ENCODE data around the gene DUSP16. TPM values are rescaled to one million over a fixed set of nuclear protein-coding genes. Genes with fewer than 3 reads are reported as not detected.

Gene DUSP16
- total and polyA plus RNA-seq, 5 donors: 4.2 to 17.2 (median 12.4) TPM

DNA sequence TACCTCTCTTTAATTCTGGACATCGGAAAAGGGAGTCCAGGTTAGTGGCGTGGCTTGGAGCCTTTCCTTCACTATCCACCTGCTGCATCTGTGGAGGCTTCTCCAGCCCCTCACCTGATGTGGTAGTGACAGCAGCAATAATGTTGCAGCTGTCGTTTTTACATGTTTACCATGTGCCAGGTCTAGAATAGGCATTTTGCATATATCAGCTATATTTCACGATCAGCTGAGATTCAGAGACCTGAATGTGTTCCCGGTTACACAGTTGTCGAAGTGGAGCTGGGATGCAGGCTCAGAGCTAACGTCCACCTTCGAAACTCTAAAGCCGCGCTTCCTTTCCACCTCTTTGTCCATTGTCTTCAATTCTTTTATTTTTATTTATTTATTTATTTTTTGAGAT is 114.8 kb downstream of the DUSP16 start:
- no peak for ATAC-seq
- 98% methylated on average over 10 of the region's 10 CpGs for WGBS
- Histone ChIP-seq H3K27me3 (ENCODE audit: control insufficient read depth, insufficient read depth) (no peaks in the 10 kb centered on the region), H3K4me1 (ENCODE audit: control insufficient read depth, insufficient read depth, low read length) (peaks cover 13% of the 10 kb centered on the region), H3K27ac (ENCODE audit: low read length) (no peak overlapping the region), H3K4me3 (ENCODE audit: low read length) (no peak overlapping the region), H3K9me3 (ENCODE audit: control insufficient read depth, low read length) (no peaks in the 10 kb centered on the region)
- DNase-seq: no peak
- intact Hi-C loops (cut with DNase I): loop anchor here in 1 of 4 donors (10.0 kb wide), 1 partner anchor 53 kb away; no protein-coding TSS in a partner anchor

DNA sequence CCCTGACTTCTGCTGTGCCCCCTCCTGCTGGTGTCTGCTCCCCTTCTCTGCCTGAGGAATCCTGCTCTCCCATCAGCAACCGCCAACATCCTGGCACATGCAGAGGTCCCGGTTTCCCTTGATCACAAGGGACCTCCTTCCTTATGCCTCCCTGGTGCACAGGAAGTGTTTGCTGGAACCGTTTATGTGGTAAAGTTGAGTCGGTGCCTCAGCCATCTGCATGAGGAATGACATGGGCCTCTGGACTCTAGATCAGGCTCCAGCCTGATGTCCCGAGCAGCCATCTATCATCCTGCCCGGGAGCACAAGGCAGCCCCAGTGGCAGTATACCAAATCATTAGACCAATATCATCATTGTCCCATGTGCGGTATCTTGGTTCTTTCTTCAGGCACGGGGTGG is 115.4 kb downstream of the DUSP16 start:
- Histone ChIP-seq H3K27ac (ENCODE audit: low read length) (no peak overlapping the region), H3K27me3 (ENCODE audit: control insufficient read depth, insufficient read depth) (no peaks in the 10 kb centered on the region), H3K9me3 (ENCODE audit: control insufficient read depth, low read length) (no peaks in the 10 kb centered on the region), H3K4me1 (ENCODE audit: control insufficient read depth, insufficient read depth, low read length) (peaks cover 15% of the 10 kb centered on the region), H3K4me3 (ENCODE audit: low read length) (no peak overlapping the region)
- no peak for DNase-seq
- no peak for ATAC-seq
- intact Hi-C loops (cut with DNase I): loop anchor here in 1 of 4 donors (10.0 kb wide), 1 partner anchor 52 kb away; no protein-coding TSS in a partner anchor
- WGBS: 57% methylated on average over 8 of the region's 8 CpGs

DNA sequence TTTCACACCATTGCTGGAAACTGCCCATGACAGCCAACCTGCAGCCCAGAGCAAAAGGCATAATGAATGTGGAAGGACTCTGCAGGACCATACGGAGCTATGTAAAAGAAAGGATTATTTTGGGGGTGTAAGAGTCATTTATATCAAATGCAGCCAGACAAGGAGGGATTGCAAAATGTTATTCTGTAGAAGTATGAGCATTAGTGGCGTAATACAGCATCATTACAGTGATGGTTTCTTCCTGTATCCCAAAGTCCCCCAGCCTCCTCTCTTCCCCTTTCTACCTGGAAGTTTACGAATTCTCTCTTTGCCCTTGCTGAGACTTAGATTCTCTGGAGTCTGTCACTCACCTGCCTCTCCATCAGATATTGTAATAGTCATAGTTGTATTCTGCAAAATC is 115.9 kb downstream of the DUSP16 start:
- H3K27ac ChIP-seq (ENCODE audit: low read length): no peak overlapping the region
- no peaks in the 10 kb centered on the region for H3K27me3 ChIP-seq (ENCODE audit: control insufficient read depth, insufficient read depth)
- ATAC-seq: no peak
- intact Hi-C loops (cut with DNase I): loop anchor here in 1 of 4 donors (10.0 kb wide), 1 partner anchor 52 kb away; no protein-coding TSS in a partner anchor
- WGBS: 93% methylated on average over 3 of the region's 3 CpGs
- no peak for DNase-seq
- peaks cover 18% of the 10 kb centered on the region for H3K4me1 ChIP-seq (ENCODE audit: control insufficient read depth, insufficient read depth, low read length)
- H3K9me3 ChIP-seq (ENCODE audit: control insufficient read depth, low read length): no peaks in the 10 kb centered on the region
- no peak overlapping the region for H3K4me3 ChIP-seq (ENCODE audit: low read length)

DNA sequence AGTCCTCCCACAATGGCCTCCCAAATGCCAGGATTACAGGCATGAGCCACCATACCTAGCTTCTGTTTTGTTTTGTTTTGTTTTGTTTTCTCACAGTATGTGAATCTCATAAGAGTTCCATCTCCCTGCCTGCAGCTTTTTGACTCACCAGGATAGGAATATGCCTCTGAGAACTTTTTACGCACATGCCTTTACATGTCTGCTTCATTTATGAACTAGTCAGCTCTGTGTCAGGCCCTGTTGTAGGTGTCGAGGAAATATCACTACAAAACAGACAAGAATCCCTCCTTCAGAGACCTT is 116.8 kb downstream of the DUSP16 start:
- intact Hi-C loops (cut with DNase I): loop anchor here in 1 of 4 donors (10.0 kb wide), 1 partner anchor 51 kb away; no protein-coding TSS in a partner anchor
- no peak for ATAC-seq
- 97% methylated on average over 2 of the region's 2 CpGs for WGBS
- no peaks in the 10 kb centered on the region for H3K27me3 ChIP-seq (ENCODE audit: control insufficient read depth, insufficient read depth)
- no peak overlapping the region for H3K4me3 ChIP-seq (ENCODE audit: low read length)
- no peak overlapping the region for H3K27ac ChIP-seq (ENCODE audit: low read length)
- no peak for DNase-seq
- no peaks in the 10 kb centered on the region for H3K9me3 ChIP-seq (ENCODE audit: control insufficient read depth, low read length)
- H3K4me1 ChIP-seq (ENCODE audit: control insufficient read depth, insufficient read depth, low read length): peaks cover 21% of the 10 kb centered on the region

DNA sequence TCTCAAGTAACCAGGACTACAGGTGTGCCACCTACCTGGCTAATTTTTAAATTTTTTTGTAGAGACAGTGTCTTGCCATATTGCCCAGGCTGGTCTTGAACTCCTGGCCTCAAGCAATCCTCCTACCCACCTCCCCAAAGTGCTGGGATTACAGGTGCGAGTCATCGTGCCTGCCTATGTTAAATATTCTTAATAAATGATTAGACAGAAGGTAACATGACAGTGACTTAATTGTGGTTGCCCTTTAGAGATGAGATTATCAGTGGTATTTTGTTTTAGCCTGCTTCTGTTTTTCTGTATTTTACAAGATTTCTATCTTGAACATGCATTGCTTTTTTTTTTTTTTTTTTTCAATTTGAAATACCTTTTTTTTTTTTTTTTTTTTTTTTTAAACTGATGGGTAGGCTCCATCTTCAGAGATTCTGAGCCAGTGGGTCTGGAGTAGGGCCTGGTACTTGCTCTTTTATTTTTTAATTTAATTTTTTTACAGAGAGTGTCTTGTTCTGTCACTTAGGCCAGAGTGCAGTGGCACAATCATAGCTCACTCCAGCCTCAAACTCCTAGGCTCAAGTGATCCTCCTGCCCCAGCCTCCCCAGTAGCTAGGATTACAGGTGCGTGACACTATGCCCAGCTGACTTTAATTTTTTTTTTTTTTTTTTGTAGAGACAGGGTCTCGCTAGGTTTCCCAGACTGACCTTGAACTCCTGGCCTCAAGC is 117.3 kb downstream of the DUSP16 start:
- no peak for ATAC-seq

DNA sequence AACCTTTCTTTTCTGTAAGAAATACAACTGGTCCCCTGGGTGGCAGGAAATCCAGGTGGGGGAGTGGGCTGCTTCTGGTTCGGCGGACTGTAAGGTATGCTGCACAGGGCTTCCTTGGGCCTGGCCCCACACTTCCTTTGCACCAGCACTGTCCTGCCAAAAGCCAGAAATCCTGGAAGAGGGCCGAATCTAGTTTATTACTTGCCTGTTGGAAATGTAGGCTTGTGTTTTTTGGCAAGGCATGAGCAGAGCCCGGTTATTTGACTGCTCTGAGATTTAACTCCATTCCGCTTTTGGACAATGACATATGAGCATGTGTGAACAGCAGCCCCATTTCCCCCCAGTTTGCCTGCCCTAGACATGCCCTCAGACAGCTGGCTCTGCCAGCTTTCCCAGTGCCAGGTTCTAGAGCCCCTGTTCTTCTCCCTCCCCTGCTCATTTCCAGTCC is 119.2 kb downstream of the DUSP16 start:
- intact Hi-C loops (cut with DNase I): loop anchor here in 1 of 4 donors (5.0 to 10.0 kb wide), 2 partner anchors 49 to 119 kb away; partner anchors contain the start of gene DUSP16
- DNase-seq (peak; percentile 71 to 85 (median 79)), ATAC-seq (peak; percentile 85 to 90)
- Histone ChIP-seq H3K9me3 (ENCODE audit: control insufficient read depth, low read length) (no peaks in the 10 kb centered on the region), H3K27ac (ENCODE audit: low read length) (peak overlapping the region; percentile 86), H3K4me1 (ENCODE audit: control insufficient read depth, insufficient read depth, low read length) (peaks cover 19% of the 10 kb centered on the region), H3K4me3 (ENCODE audit: low read length) (no peak overlapping the region), H3K27me3 (ENCODE audit: control insufficient read depth, insufficient read depth) (no peaks in the 10 kb centered on the region)
- WGBS: 35% methylated on average over 5 of the region's 5 CpGs

More for the DNA sequence above, 117.3 kb downstream of the DUSP16 start:
- over 99% methylated on average over 4 of the region's 4 CpGs for WGBS
- peaks cover 21% of the 10 kb centered on the region for H3K4me1 ChIP-seq (ENCODE audit: control insufficient read depth, insufficient read depth, low read length)
- no peak overlapping the region for H3K4me3 ChIP-seq (ENCODE audit: low read length)
- no peak overlapping the region for H3K27ac ChIP-seq (ENCODE audit: low read length)
- intact Hi-C loops (cut with DNase I): loop anchor here in 1 of 4 donors (10.0 kb wide), 1 partner anchor 51 kb away; no protein-coding TSS in a partner anchor
- DNase-seq: no peak
- no peaks in the 10 kb centered on the region for H3K27me3 ChIP-seq (ENCODE audit: control insufficient read depth, insufficient read depth)
- H3K9me3 ChIP-seq (ENCODE audit: control insufficient read depth, low read length): no peaks in the 10 kb centered on the region

DNA sequence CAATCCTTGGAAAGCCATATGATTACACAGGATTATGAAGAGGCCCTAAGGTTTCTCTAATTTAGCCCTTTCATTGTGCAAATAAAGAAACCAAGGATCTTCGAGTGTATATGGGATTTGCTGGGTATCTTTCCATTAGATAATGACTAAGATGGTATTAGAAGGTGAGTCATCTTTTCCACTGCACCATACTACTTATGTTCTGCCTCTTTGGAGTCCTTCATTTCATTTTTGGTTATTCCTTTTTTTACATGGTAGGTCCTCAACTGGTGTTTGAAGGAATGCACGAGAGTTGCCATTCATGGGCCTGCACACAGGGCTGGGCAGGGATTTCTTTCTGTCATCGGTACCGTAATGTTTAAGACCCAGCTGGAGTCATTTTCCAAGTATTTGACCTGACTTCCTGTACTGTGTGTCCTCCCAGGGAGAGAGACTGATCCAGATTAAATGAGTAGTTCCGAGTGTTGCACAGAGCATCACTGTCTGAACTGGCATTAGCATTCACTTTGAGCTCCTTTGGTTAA is 120.1 kb downstream of the DUSP16 start:
- H3K27me3 ChIP-seq (ENCODE audit: control insufficient read depth, insufficient read depth): no peaks in the 10 kb centered on the region
- DNase-seq: no peak
- intact Hi-C loops (cut with DNase I): loop anchor here in 1 of 4 donors (5.0 to 10.0 kb wide), 2 partner anchors 48 to 120 kb away; partner anchors contain the start of gene DUSP16
- ATAC-seq: peak; percentile 67 to 86
- H3K9me3 ChIP-seq (ENCODE audit: control insufficient read depth, low read length): no peaks in the 10 kb centered on the region
- no peak overlapping the region for H3K4me3 ChIP-seq (ENCODE audit: low read length)
- H3K4me1 ChIP-seq (ENCODE audit: control insufficient read depth, insufficient read depth, low read length): peaks cover 16% of the 10 kb centered on the region
- 46% methylated on average over 5 of the region's 5 CpGs for WGBS
- peak overlapping the region; percentile 56 for H3K27ac ChIP-seq (ENCODE audit: low read length)

DNA sequence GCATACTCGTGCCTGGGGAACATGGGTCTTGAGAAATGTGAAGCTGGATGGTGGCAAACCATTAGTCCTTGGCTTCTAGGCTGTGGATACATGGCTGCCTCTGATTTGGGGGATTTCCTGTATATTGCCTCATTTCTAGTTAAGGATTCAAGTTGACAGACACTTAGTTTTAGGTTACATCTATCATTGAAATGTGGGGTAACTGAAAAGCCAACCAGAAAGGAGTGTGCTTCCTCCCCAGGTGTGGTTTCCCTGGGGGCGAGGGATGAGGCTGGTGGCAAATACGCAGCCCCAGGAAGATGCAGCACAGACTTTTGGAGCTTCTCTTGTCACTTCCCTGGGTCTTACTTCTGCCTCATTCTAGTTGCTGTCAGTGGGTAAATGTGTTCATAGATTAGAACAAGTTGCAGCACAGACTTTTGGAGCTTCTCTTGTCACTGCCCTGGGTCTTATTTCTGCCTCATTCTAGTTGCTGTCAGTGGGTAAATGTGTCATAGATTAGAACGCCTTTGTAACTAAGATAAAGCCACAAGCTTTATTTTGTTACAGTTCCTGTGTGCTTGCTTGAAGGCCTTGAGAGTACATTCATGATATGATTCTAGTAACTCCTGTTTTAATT is 120.7 kb downstream of the DUSP16 start:
- Histone ChIP-seq H3K4me1 (ENCODE audit: control insufficient read depth, insufficient read depth, low read length) (peaks cover 12% of the 10 kb centered on the region), H3K27ac (ENCODE audit: low read length) (peak overlapping the region; percentile 42), H3K4me3 (ENCODE audit: low read length) (no peak overlapping the region), H3K9me3 (ENCODE audit: control insufficient read depth, low read length) (no peaks in the 10 kb centered on the region), H3K27me3 (ENCODE audit: control insufficient read depth, insufficient read depth) (no peaks in the 10 kb centered on the region)
- intact Hi-C loops (cut with DNase I): loop anchor here in 1 of 4 donors (5.0 to 10.0 kb wide), 2 partner anchors 47 to 120 kb away; partner anchors contain the start of gene DUSP16
- ATAC-seq (peak; percentile 21 to 67), DNase-seq (no peak)
- WGBS: 50% methylated on average over 4 of the region's 4 CpGs

DNA sequence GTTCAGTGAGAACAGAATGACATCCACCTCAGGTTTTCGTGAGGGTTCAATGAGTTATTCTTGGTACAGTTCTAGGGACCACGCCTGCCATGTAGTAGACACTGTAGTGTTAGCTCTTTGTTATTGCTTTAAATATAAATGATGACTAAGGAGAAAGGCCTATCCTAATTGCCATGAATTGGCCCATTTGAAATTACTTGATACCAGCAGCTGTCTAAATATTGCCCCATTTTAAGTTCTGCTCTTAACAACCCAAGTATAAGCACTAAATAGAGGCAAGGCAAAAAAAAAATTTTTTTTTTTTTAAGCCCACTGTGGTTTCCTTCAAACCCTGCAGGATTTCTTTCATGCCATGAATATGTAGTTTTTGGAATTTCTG is 121.2 kb downstream of the DUSP16 start:
- ATAC-seq (no peak), DNase-seq (no peak)
- intact Hi-C loops (cut with DNase I): loop anchor here in 1 of 4 donors (5.0 to 10.0 kb wide), 2 partner anchors 47 to 121 kb away; partner anchors contain the start of gene DUSP16
- Histone ChIP-seq H3K27me3 (ENCODE audit: control insufficient read depth, insufficient read depth) (no peaks in the 10 kb centered on the region), H3K4me3 (ENCODE audit: low read length) (no peak overlapping the region), H3K4me1 (ENCODE audit: control insufficient read depth, insufficient read depth, low read length) (peaks cover 12% of the 10 kb centered on the region), H3K9me3 (ENCODE audit: control insufficient read depth, low read length) (no peaks in the 10 kb centered on the region), H3K27ac (ENCODE audit: low read length) (no peak overlapping the region)
- 96% methylated on average over 2 of the region's 2 CpGs for WGBS

DNA sequence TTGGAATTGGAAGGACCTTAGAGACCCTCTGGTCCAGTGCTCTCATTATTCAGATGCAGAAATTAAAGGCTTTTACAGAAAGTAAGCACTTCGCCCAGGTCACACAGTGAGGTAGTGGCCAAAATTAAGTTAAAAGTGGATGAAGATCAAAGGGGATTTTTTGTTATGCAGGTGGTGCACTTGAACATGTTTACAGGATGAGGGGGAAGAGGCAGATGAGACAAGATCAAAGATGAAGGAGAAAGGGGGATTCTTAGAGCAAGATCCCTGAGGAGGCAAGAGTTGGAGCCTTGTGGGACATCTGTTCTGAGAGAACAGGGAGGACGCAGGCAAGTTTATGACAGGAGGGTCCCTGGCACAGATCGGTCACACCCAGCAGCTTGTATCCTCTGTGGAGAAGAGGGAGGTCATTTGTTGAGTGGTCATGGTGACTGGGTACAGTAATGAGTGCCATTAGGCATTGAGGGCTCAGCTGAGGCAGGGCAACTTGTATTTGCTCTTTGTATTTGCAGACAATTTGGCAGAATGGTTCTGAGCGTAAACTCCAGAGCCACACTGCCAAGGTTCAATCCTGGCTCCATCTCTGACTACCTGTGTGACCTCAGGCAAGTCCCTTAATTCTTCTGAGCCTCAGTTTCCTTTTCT is 121.8 kb downstream of the DUSP16 start:
- H3K27ac ChIP-seq (ENCODE audit: low read length): no peak overlapping the region

More for the DNA sequence above, 121.8 kb downstream of the DUSP16 start:
- H3K4me3 ChIP-seq (ENCODE audit: low read length): no peak overlapping the region
- ATAC-seq (no peak), DNase-seq (no peak)
- 94% methylated on average over 4 of the region's 4 CpGs for WGBS
- no peaks in the 10 kb centered on the region for H3K27me3 ChIP-seq (ENCODE audit: control insufficient read depth, insufficient read depth)
- intact Hi-C loops (cut with DNase I): loop anchor here in 1 of 4 donors (5.0 to 10.0 kb wide), 2 partner anchors 46 to 121 kb away; partner anchors contain the start of gene DUSP16
- H3K4me1 ChIP-seq (ENCODE audit: control insufficient read depth, insufficient read depth, low read length): peaks cover 12% of the 10 kb centered on the region
- no peaks in the 10 kb centered on the region for H3K9me3 ChIP-seq (ENCODE audit: control insufficient read depth, low read length)
